OCI-M2 (cell line): ENCODE results near the gene NTN4.
"Not testable (repeated sequence)": the region's sequence is repeated elsewhere in the genome, so short reads cannot be mapped to it uniquely, and the experiment has no call there.

Experiments used
- DNase-seq: peaks from one replicate; lab custom pipeline; 2025; ENCODE audit not compliant: unreplicated experiment; lab: John Stamatoyannopoulos, UW

Gene NTN4

GRCh38 chr12:95629392-95629791 is 161.2 kb downstream of the NTN4 start:
- no peak for DNase-seq

GRCh38 chr12:95626854-95627253 is 163.7 kb downstream of the NTN4 start:
- DNase-seq: no peak

- no peak for DNase-seq
Measured at GRCh38 chr12:95625012-95625411, 165.6 kb downstream of the NTN4 start.

GRCh38 chr12:95624589-95624988 is 166.0 kb downstream of the NTN4 start:
- DNase-seq: no peak

GRCh38 chr12:95623554-95624170 is 166.9 kb downstream of the NTN4 start:
- no peak for DNase-seq

- DNase-seq: no peak
Measured at GRCh38 chr12:95622879-95623278, 167.7 kb downstream of the NTN4 start.

- no peak for DNase-seq
Measured at GRCh38 chr12:95621725-95622124, 168.8 kb downstream of the NTN4 start.

- no peak for DNase-seq
Measured at GRCh38 chr12:95620171-95620570, 170.4 kb downstream of the NTN4 start.

GRCh38 chr12:95616470-95616869 is 174.1 kb downstream of the NTN4 start:
- DNase-seq: not testable (repeated sequence)

- DNase-seq: no peak
Measured at GRCh38 chr12:95615749-95616148, 174.8 kb downstream of the NTN4 start.

- no peak for DNase-seq
Measured at GRCh38 chr12:95614390-95614982, 176.1 kb downstream of the NTN4 start.

- no peak for DNase-seq
Measured at GRCh38 chr12:95613021-95613420, 177.5 kb downstream of the NTN4 start.

- no peak for DNase-seq
Measured at GRCh38 chr12:95611676-95612309, 178.8 kb downstream of the NTN4 start.

- no peak for DNase-seq
Measured at GRCh38 chr12:95608252-95609033, 182.1 kb downstream of the NTN4 start.
